OCI-LY7 (cell line): ENCODE measurements around the gene RPS6KA5. TPM values are rescaled to one million over a fixed set of nuclear protein-coding genes. Genes with fewer than 3 reads are reported as not detected.

ENCODE experiments used
- BruUV-seq: library from RNA; stranded (reverse); fragments of 400-500 nt; replicated peaks from 2 replicates; lab custom pipeline; 2021; lab: Mats Ljungman, UMichigan
- CTCF ChIA-PET: fragments of 300-600 bp; sonication (Branson Sonifier 250); formaldehyde crosslinking; loops from one replicate; lab custom pipeline; 2022; ENCODE audit warnings: antibody characterized with exemption; ENCODE audit not compliant: unreplicated experiment; lab: Charles Lee
- POLR2A ChIA-PET: fragments of 300-600 bp; sonication (Branson Sonifier 250); formaldehyde crosslinking; loops from one replicate; lab custom pipeline; 2022; ENCODE audit warnings: antibody characterized with exemption; lab: Charles Lee
- DNase-seq: peaks from one replicate; pipeline ENCODE4 v3.0.0-alpha.2; 2015; ENCODE audit warnings: low spot score
- H2AFZ ChIP-seq: fragments of 200-600 bp; sonication (generic), shearing (Covaris generic); 2 replicates; pipeline ENCODE4 v1.6.1; 2014; ENCODE audit warnings: mild to moderate bottlenecking, antibody characterized with exemption, low read length, moderate library complexity
- H3K27ac ChIP-seq: fragments of 200-600 bp; sonication (generic); 2 replicates; pipeline ENCODE4 v1.5.1; 2014; ENCODE audit warnings: mixed run types, low read depth, mild to moderate bottlenecking, moderate library complexity, low read length, inconsistent platforms; ENCODE audit not compliant: poor library complexity, severe bottlenecking
- H3K36me3 ChIP-seq: fragments of 200-600 bp; sonication (generic); 2 replicates; pipeline ENCODE4 v1.6.1; 2014; ENCODE audit warnings: mild to moderate bottlenecking, antibody characterized with exemption, low read length, moderate library complexity, mixed read lengths; ENCODE audit not compliant: insufficient read depth
- H3K4me1 ChIP-seq: fragments of 200-600 bp; sonication (generic); 2 replicates; pipeline ENCODE4 v1.5.1; 2014; ENCODE audit warnings: mild to moderate bottlenecking, low read length; ENCODE audit not compliant: insufficient read depth, poor library complexity, severe bottlenecking
- H3K4me2 ChIP-seq: fragments of 200-600 bp; sonication (generic); 2 replicates; pipeline ENCODE4 v1.6.1; 2014; ENCODE audit warnings: mild to moderate bottlenecking, low read length
- H3K4me3 ChIP-seq: fragments of 200-600 bp; sonication (generic); 2 replicates; pipeline ENCODE4 v1.5.1; 2014; ENCODE audit warnings: mild to moderate bottlenecking, low read depth, low read length; ENCODE audit not compliant: poor library complexity, severe bottlenecking
- H3K79me2 ChIP-seq: fragments of 200-600 bp; sonication (generic); 2 replicates; pipeline ENCODE4 v1.6.1; 2016; ENCODE audit warnings: low read depth, mild to moderate bottlenecking, low read length, moderate library complexity, mixed read lengths; ENCODE audit not compliant: insufficient read depth
- H3K9me2 ChIP-seq: fragments of 200-600 bp; sonication (generic); 2 replicates; pipeline ENCODE4 v1.6.1; 2016; ENCODE audit warnings: mild to moderate bottlenecking, low read length, mixed read lengths; ENCODE audit not compliant: insufficient read depth
- H3K9me3 ChIP-seq: fragments of 200-600 bp; sonication (generic); 2 replicates; pipeline ENCODE4 v1.6.1; 2014; ENCODE audit warnings: mild to moderate bottlenecking, mixed run types, low read length, mixed read lengths
- H4K20me1 ChIP-seq: fragments of 200-600 bp; sonication (generic); 2 replicates; pipeline ENCODE4 v1.6.1; 2014; ENCODE audit warnings: mild to moderate bottlenecking, antibody characterized with exemption, low read length, moderate library complexity, mixed read lengths; ENCODE audit not compliant: insufficient read depth
- EZH2phosphoT487 ChIP-seq: fragments of 200-600 bp; sonication (generic); IDR thresholded peaks from 2 replicates; pipeline ENCODE4 v1.6.1; 2018; ENCODE audit warnings: low read depth, borderline replicate concordance, mild to moderate bottlenecking, mixed run types, antibody characterized with exemption, low read length, moderate library complexity, mixed read lengths
- intact Hi-C: fragments of 100-400 bp; cut with micrococcal nuclease; formaldehyde crosslinking; loops from one replicate; pipeline ENCODE4 v1.10.0; 2022; ENCODE audit not compliant: unreplicated experiment
- total RNA-seq, 2 experiments: library from RNA; depleted of rRNA in 1 of 2; stranded (reverse); fragments of >200 nt in 1 of 2; shearing (Covaris generic) in 1 of 2; gene quantifications; 2 replicates each; pipeline ENCODE4 v1.2.3, GENCODE V29; 2014 to 2022
- TF ChIP-seq, protein P1 (sequence below): fragments of 200-600 bp; sonication (generic); conservative IDR thresholded peaks from 2 replicates; pipeline ENCODE4 v1.5.1; 2014; ENCODE audit warnings: mild to moderate bottlenecking, antibody characterized with exemption, low read length, moderate library complexity, mixed read lengths

Gene RPS6KA5
- total RNA-seq, 2 experiments from 2014 or later: 9.6 to 12.7 TPM

DNA sequence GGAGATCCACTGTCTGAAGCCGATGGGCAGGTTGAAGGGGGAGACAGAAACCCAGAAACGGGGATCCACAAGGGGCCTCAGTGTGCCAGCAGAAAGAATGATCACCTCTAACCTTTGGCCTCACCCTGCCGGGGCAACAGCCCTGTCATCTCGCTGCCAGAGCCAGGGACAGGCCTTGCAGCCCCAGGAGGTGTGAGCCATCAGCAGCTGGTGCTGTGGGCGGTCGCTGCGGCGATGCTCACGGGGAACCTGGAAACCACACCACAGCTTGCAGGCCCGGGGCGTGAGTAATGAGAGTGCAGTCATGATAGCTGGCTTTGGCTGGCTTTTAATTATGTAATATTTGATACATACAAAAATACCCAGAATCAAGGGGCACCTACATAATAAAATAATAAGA lies 239.5 kb downstream of the RPS6KA5 start:
- H3K36me3 ChIP-seq: no peaks in the 10 kb centered on the region
- no peak for TF ChIP-seq EZH2phosphoT487
- TF ChIP-seq, protein P1, sequence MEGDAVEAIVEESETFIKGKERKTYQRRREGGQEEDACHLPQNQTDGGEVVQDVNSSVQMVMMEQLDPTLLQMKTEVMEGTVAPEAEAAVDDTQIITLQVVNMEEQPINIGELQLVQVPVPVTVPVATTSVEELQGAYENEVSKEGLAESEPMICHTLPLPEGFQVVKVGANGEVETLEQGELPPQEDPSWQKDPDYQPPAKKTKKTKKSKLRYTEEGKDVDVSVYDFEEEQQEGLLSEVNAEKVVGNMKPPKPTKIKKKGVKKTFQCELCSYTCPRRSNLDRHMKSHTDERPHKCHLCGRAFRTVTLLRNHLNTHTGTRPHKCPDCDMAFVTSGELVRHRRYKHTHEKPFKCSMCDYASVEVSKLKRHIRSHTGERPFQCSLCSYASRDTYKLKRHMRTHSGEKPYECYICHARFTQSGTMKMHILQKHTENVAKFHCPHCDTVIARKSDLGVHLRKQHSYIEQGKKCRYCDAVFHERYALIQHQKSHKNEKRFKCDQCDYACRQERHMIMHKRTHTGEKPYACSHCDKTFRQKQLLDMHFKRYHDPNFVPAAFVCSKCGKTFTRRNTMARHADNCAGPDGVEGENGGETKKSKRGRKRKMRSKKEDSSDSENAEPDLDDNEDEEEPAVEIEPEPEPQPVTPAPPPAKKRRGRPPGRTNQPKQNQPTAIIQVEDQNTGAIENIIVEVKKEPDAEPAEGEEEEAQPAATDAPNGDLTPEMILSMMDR: no peak
- no TSS peak for BruUV-seq
- H3K27ac ChIP-seq: no peak overlapping the region
- intact Hi-C loops: no loop called here
- no peaks in the 10 kb centered on the region for H4K20me1 ChIP-seq
- ChIA-PET POLR2A (interaction anchor here (0.6 kb wide), 1 partner anchor 1086 kb away, joined by 3 read pairs; no protein-coding TSS in a partner anchor), CTCF (no interaction called here)
- H3K79me2 ChIP-seq: no peaks in the 10 kb centered on the region
- H3K9me3 ChIP-seq: 0 out of 2 replicates have a peak, but pooled peaks cover 3% of the 10 kb centered on the region
- H2AFZ ChIP-seq: no peak overlapping the region
- H3K4me2 ChIP-seq: no peak overlapping the region
- no peak for DNase-seq
- H3K9me2 ChIP-seq: no peaks in the 10 kb centered on the region
- H3K4me1 ChIP-seq: no peaks in the 10 kb centered on the region
- no peak overlapping the region for H3K4me3 ChIP-seq

DNA sequence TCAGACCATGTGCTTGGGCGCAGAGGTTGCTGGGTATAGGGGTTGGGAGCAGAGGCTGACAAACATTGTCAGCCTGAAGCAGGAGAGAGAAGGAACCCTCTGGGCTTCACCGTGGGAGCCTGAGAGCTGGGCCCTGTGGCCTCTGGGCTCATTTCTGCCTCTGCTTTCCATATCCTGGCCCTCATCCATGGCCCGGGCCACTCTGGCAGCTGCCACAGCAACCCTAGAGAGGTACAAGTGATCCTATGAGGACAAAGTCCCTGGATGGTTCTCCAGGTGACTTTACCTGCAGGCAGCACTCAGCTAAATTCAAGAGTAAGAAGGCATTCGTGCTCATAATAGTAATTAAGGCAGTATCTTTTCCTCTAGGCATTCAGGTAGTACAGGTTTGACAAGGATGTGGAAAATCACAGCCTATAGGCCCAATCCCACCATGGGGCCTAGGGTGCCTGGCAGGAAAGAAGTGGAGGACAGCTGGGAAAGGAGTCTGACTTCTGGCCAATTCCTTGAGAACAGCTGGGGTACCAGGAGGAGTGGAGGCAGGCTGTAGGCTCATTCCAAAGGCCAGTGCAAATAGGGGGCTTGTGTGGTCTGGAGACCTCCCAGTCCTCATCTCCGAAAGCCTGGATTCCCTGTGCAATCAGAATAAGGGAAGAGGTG lies 240.6 kb downstream of the RPS6KA5 start:
- no peaks in the 10 kb centered on the region for H3K4me1 ChIP-seq
- TF ChIP-seq, protein P1: no peak
- no peak for TF ChIP-seq EZH2phosphoT487
- BruUV-seq: no TSS peak
- CTCF ChIA-PET: no interaction called here
- no peak overlapping the region for H3K27ac ChIP-seq
- POLR2A ChIA-PET: interaction anchor here (0.6 kb wide), 1 partner anchor 162 kb away, joined by 3 read pairs; no protein-coding TSS in a partner anchor
- H2AFZ ChIP-seq: no peak overlapping the region
- no peaks in the 10 kb centered on the region for H3K9me3 ChIP-seq
- no peak for DNase-seq
- intact Hi-C loops: no loop called here
- H3K4me3 ChIP-seq: no peak overlapping the region
- no peaks in the 10 kb centered on the region for H3K79me2 ChIP-seq
- H3K4me2 ChIP-seq: no peak overlapping the region
- no peaks in the 10 kb centered on the region for H4K20me1 ChIP-seq
- H3K9me2 ChIP-seq: no peaks in the 10 kb centered on the region
- no peaks in the 10 kb centered on the region for H3K36me3 ChIP-seq

DNA sequence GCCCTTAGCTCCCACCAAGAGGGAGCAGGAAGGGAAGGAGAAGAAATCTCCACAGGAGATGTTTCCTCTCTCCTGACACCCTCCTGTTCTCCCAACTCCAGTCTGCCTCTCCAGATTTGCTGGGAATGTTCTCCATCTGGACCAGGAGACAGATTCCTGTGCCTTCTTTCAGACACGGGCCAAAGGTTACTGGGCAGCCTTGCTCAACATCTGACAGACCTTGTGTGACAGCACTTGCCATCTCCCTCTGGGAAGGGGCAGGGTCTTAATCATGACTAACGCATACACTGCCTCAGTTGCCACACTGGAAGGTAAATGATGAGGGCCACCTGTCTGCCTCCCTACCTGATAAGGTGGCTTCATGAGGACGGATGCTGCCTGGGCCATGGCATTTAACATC lies 241.7 kb downstream of the RPS6KA5 start:
- H3K4me3 ChIP-seq: no peak overlapping the region
- TF ChIP-seq, protein P1: no peak
- TF ChIP-seq EZH2phosphoT487: no peak
- intact Hi-C loops: no loop called here
- H3K36me3 ChIP-seq: no peaks in the 10 kb centered on the region
- no peaks in the 10 kb centered on the region for H3K79me2 ChIP-seq
- no peak overlapping the region for H3K27ac ChIP-seq
- H2AFZ ChIP-seq: no peak overlapping the region
- H3K9me2 ChIP-seq: no peaks in the 10 kb centered on the region
- POLR2A ChIA-PET: interaction anchor here (0.7 kb wide), 1 partner anchor 88 kb away, joined by 3 read pairs; no protein-coding TSS in a partner anchor
- CTCF ChIA-PET: no interaction called here
- H3K4me2 ChIP-seq: no peak overlapping the region
- no peaks in the 10 kb centered on the region for H3K4me1 ChIP-seq
- no TSS peak for BruUV-seq
- DNase-seq: no peak
- H4K20me1 ChIP-seq: no peaks in the 10 kb centered on the region
- no peaks in the 10 kb centered on the region for H3K9me3 ChIP-seq
